Smooth muscle cell (in vitro differentiated cells): ENCODE measurements around the gene KRTAP2-3. TPM values are rescaled to one million over a fixed set of nuclear protein-coding genes. Genes with fewer than 3 reads are reported as not detected.
"Not testable (repeated sequence)": the region's sequence is repeated elsewhere in the genome, so short reads cannot be mapped to it uniquely, and the experiment has no call there.

Source experiments
- DNase-seq: peaks from one replicate; lab custom pipeline; 2025; ENCODE audit not compliant: unreplicated experiment; lab: John Stamatoyannopoulos, UW
- H2AFZ ChIP-seq: fragments of 200-600 bp; sonication (generic); 2 replicates; pipeline ENCODE4 v1.6.0; 2016; ENCODE audit warnings: antibody characterized with exemption, low read depth, mild to moderate bottlenecking
- H3F3A ChIP-seq: fragments of 200-600 bp; sonication (generic); 2 replicates; pipeline ENCODE4 v1.6.0; 2017; ENCODE audit warnings: antibody characterized with exemption, low read depth
- H3K27ac ChIP-seq: fragments of 200-600 bp; sonication (generic); 2 replicates; pipeline ENCODE4 v1.5.1; 2016; ENCODE audit warnings: low read depth, mild to moderate bottlenecking
- H3K27me3 ChIP-seq: fragments of 200-600 bp; sonication (generic); 2 replicates; pipeline ENCODE4 v1.6.1; 2016; ENCODE audit warnings: low read depth, mild to moderate bottlenecking
- H3K36me3 ChIP-seq: fragments of 200-600 bp; sonication (generic); 2 replicates; pipeline ENCODE4 v1.5.1; 2016; ENCODE audit warnings: low read depth
- H3K4me1 ChIP-seq: fragments of 200-600 bp; sonication (generic); 2 replicates; pipeline ENCODE4 v1.5.1; 2016; ENCODE audit warnings: low read depth
- H3K4me2 ChIP-seq: fragments of 200-600 bp; sonication (generic); 2 replicates; pipeline ENCODE4 v1.6.0; 2016; ENCODE audit warnings: mild to moderate bottlenecking
- H3K4me3 ChIP-seq: fragments of 200-600 bp; sonication (generic); 2 replicates; pipeline ENCODE4 v1.5.1; 2016; ENCODE audit warnings: mild to moderate bottlenecking
- H3K79me2 ChIP-seq: fragments of 200-600 bp; sonication (generic); 2 replicates; pipeline ENCODE4 v1.6.0; 2016; ENCODE audit warnings: low read depth, mild to moderate bottlenecking
- H3K9ac ChIP-seq: fragments of 200-600 bp; sonication (generic); 2 replicates; pipeline ENCODE4 v1.6.0; 2016; ENCODE audit warnings: low read depth
- H3K9me3 ChIP-seq: fragments of 200-600 bp; sonication (generic); replicated peaks from 2 replicates; pipeline ENCODE4 v1.5.1; 2016; ENCODE audit warnings: low read depth
- H4K20me1 ChIP-seq: fragments of 200-600 bp; sonication (generic); 2 replicates; pipeline ENCODE4 v1.6.0; 2016; ENCODE audit warnings: low read depth
- CTCF ChIP-seq: fragments of 200-600 bp; sonication (generic); IDR thresholded peaks from 2 replicates; pipeline ENCODE4 v1.5.1; 2017; ENCODE audit warnings: borderline replicate concordance, mild to moderate bottlenecking, antibody characterized with exemption; ENCODE audit not compliant: insufficient read depth, poor library complexity, severe bottlenecking
- WGBS: methylation state at CpG from one replicate; pipeline ENCODE4 v1.1.7; 2016; ENCODE audit warnings: low lambda C conversion rate; 5-methylcytosine and 5-hydroxymethylcytosine counted together
- polyA plus RNA-seq: library from polyadenylated mRNA; unstranded; fragments of >200 nt; fragmentation: Nextera tagmentation; extraction: Ambion mirVana; gene quantifications from 2 replicates; pipeline ENCODE4 v1.2.1, GENCODE V29; 2016
- total RNA-seq: library from RNA; depleted of rRNA; stranded (reverse); fragments of >200 nt; gene quantifications from 2 replicates; pipeline ENCODE4 v1.2.3, GENCODE V29; 2014

The KRTAP2-3 gene
- total and polyA plus RNA-seq, 2 experiments from 2014 or later: 17.3 to 21.0 TPM

- no peak for DNase-seq
- no peak for TF ChIP-seq CTCF
- H3K9ac ChIP-seq: no peak overlapping the region
- no peaks in the 10 kb centered on the region for H4K20me1 ChIP-seq
- H3F3A ChIP-seq: no peaks in the 10 kb centered on the region
- H3K79me2 ChIP-seq: no peaks in the 10 kb centered on the region
- H2AFZ ChIP-seq: no peak overlapping the region
- H3K4me3 ChIP-seq: no peak overlapping the region
- H3K4me1 ChIP-seq: peaks cover 4% of the 10 kb centered on the region
- H3K9me3 ChIP-seq: no peaks in the 10 kb centered on the region
- H3K27ac ChIP-seq: no peak overlapping the region
- H3K27me3 ChIP-seq: no peaks in the 10 kb centered on the region
- no peak overlapping the region for H3K4me2 ChIP-seq
- no peaks in the 10 kb centered on the region for H3K36me3 ChIP-seq
Measured at GRCh38 chr17:41052566-41052965, 7.3 kb downstream of the KRTAP2-3 start.

GRCh38 chr17:41049110-41049509 lies 10.8 kb downstream of the KRTAP2-3 start:
- no peak for TF ChIP-seq CTCF
- Histone ChIP-seq H2AFZ (no peak overlapping the region), H3K9ac (peak overlapping the region; percentile 42), H3K79me2 (no peaks in the 10 kb centered on the region), H3K4me3 (no peak overlapping the region), H4K20me1 (no peaks in the 10 kb centered on the region), H3K9me3 (no peaks in the 10 kb centered on the region), H3F3A (no peaks in the 10 kb centered on the region), H3K27me3 (no peaks in the 10 kb centered on the region), H3K27ac (peak overlapping the region; percentile 89), H3K36me3 (no peaks in the 10 kb centered on the region), H3K4me1 (peaks cover 4% of the 10 kb centered on the region), H3K4me2 (peak overlapping the region; percentile 46)
- DNase-seq: no peak
- 24% methylated on average over 2 of the region's 2 CpGs for WGBS

- Histone ChIP-seq H2AFZ (no peak overlapping the region), H3K27me3 (no peaks in the 10 kb centered on the region), H4K20me1 (no peaks in the 10 kb centered on the region), H3K79me2 (no peaks in the 10 kb centered on the region), H3K4me2 (peak overlapping the region; percentile 46), H3K4me3 (no peak overlapping the region), H3K36me3 (no peaks in the 10 kb centered on the region), H3K9ac (peak overlapping the region; percentile 42), H3K4me1 (peaks cover 4% of the 10 kb centered on the region), H3F3A (no peaks in the 10 kb centered on the region), H3K27ac (peak overlapping the region; percentile 89), H3K9me3 (no peaks in the 10 kb centered on the region)
- DNase-seq: no peak
- 33% methylated on average over 7 of the region's 7 CpGs for WGBS
- no peak for TF ChIP-seq CTCF
Measured at GRCh38 chr17:41048441-41048840, 11.5 kb downstream of the KRTAP2-3 start.

- not testable (repeated sequence) for H3K9me3 ChIP-seq, H4K20me1 ChIP-seq, H2AFZ ChIP-seq, H3K4me2 ChIP-seq, H3F3A ChIP-seq, H3K36me3 ChIP-seq, H3K27me3 ChIP-seq, H3K4me1 ChIP-seq, H3K79me2 ChIP-seq, H3K9ac ChIP-seq, DNase-seq, H3K4me3 ChIP-seq
- peak within 1 kb of the TSS; percentile 89 for H3K27ac ChIP-seq
- WGBS: 89% methylated on average over 9 of the region's 33 CpGs
Measured at GRCh38 chr17:41046735-41047465, 13.0 kb downstream of the KRTAP2-3 start, which contains the start of gene KRTAP2-1. Gene KRTAP2-1 (minus strand): TSS chr17:41047316. CDS start chr17:41047267, 49 bp downstream.
